ENCODE measurements around the gene L3HYPDH.
"Not testable (repeated sequence)": the region's sequence is repeated elsewhere in the genome, so short reads cannot be mapped to it uniquely, and the experiment has no call there.

L3HYPDH gene

GRCh38 chr14:59478540-59478939 is 5.7 kb downstream of the L3HYPDH start:
- DNase-seq (ENCODE audit: low spot score): no peak

- DNase-seq (ENCODE audit: low spot score): no peak
Measured at GRCh38 chr14:59475709-59476108, 8.5 kb downstream of the L3HYPDH start.

GRCh38 chr14:59474172-59474571 is 10.0 kb downstream of the L3HYPDH start:
- no peak for DNase-seq (ENCODE audit: low spot score)

GRCh38 chr14:59465316-59466135 is 18.7 kb downstream of the L3HYPDH start, which contains the start of gene GPR135:
TSS of gene GPR135 (minus strand) at chr14:59465380. CDS start at chr14:59465226, 154 bp downstream.
- no peak for DNase-seq (ENCODE audit: low spot score)

GRCh38 chr14:59464486-59465315 is 19.5 kb downstream of the L3HYPDH start:
- no peak for DNase-seq (ENCODE audit: low spot score)

GRCh38 chr14:59463787-59464485 is 20.3 kb downstream of the L3HYPDH start:
- DNase-seq (ENCODE audit: low spot score): no peak

- no peak for DNase-seq (ENCODE audit: low spot score)
Measured at GRCh38 chr14:59461891-59462290, 22.3 kb downstream of the L3HYPDH start.

GRCh38 chr14:59460378-59460777 is 23.8 kb downstream of the L3HYPDH start:
- DNase-seq (ENCODE audit: low spot score): no peak

GRCh38 chr14:59458486-59458885 is 25.7 kb downstream of the L3HYPDH start:
- DNase-seq (ENCODE audit: low spot score): no peak

- DNase-seq (ENCODE audit: low spot score): no peak
Measured at GRCh38 chr14:59455411-59455810, 28.8 kb downstream of the L3HYPDH start.

- no peak for DNase-seq (ENCODE audit: low spot score)
Measured at GRCh38 chr14:59454139-59454538, 30.1 kb downstream of the L3HYPDH start.

- DNase-seq (ENCODE audit: low spot score): no peak
Measured at GRCh38 chr14:59451849-59452248, 32.4 kb downstream of the L3HYPDH start.

- no peak for DNase-seq (ENCODE audit: low spot score)
Measured at GRCh38 chr14:59450716-59451115, 33.5 kb downstream of the L3HYPDH start.

- DNase-seq (ENCODE audit: low spot score): not testable (repeated sequence)
Measured at GRCh38 chr14:59448673-59449072, 35.5 kb downstream of the L3HYPDH start.

GRCh38 chr14:59439256-59439965 is 44.8 kb downstream of the L3HYPDH start:
- no peak for DNase-seq (ENCODE audit: low spot score)

GRCh38 chr14:59438195-59438647 is 46.0 kb downstream of the L3HYPDH start:
- no peak for DNase-seq (ENCODE audit: low spot score)

- DNase-seq (ENCODE audit: low spot score): no peak
Measured at GRCh38 chr14:59435987-59436386, 48.2 kb downstream of the L3HYPDH start.

- DNase-seq (ENCODE audit: low spot score): no peak
Measured at GRCh38 chr14:59435101-59435500, 49.1 kb downstream of the L3HYPDH start.

- no peak for DNase-seq (ENCODE audit: low spot score)
Measured at GRCh38 chr14:59429790-59430189, 54.4 kb downstream of the L3HYPDH start.

GRCh38 chr14:59428581-59429012 is 55.6 kb downstream of the L3HYPDH start:
- no peak for DNase-seq (ENCODE audit: low spot score)

All from NAMALWA (cell line).